Gastroesophageal sphincter (tissue), 4 donors: ENCODE data around the gene CFAP251. TPM values are rescaled to one million over a fixed set of nuclear protein-coding genes. Genes with fewer than 3 reads are reported as not detected.

Experiments used
- ATAC-seq: fragments of 150-250 bp; one replicate; pipeline ENCODE4 v1.9.1; 2016; ENCODE audit warnings: mild to moderate bottlenecking, moderate library complexity
- H3K27ac ChIP-seq, 4 donors: fragments of 200-600 bp; sonication (generic) in 3 of 4; 1 replicate in 3 of 4; 2 replicates in 1 of 4; pipeline ENCODE4 v1.5.1; 2016 to 2019
- H3K27me3 ChIP-seq: fragments of 200-600 bp; sonication (generic); one replicate; pipeline ENCODE4 v1.5.1; 2019
- H3K36me3 ChIP-seq, 2 donors: fragments of 200-600 bp; sonication (generic); one replicate each; pipeline ENCODE4 v1.5.1; 2019; ENCODE audit warnings: control low read depth in 1 of 2
- H3K4me1 ChIP-seq, 3 donors: fragments of 200-600 bp; sonication (generic); 1 replicate in 2 of 3; 2 replicates in 1 of 3; pipeline ENCODE4 v1.5.1; 2016 to 2019; ENCODE audit warnings: control low read depth in 2 of 3
- H3K4me3 ChIP-seq, 2 donors: fragments of 200-600 bp; sonication (generic); one replicate each; pipeline ENCODE4 v1.5.1; 2019; ENCODE audit warnings: mild to moderate bottlenecking in 1 of 2, moderate library complexity in 1 of 2
- H3K9me3 ChIP-seq, 3 donors: fragments of 200-600 bp; sonication (generic); one replicate each; pipeline ENCODE4 v1.5.1; 2017 to 2019; ENCODE audit warnings: control low read depth in 2 of 3
- EP300 ChIP-seq: sonication (generic); formaldehyde crosslinking; IDR thresholded peaks from one replicate; pipeline ENCODE4 v1.6.1; 2017; ENCODE audit warnings: antibody characterized with exemption, mild to moderate bottlenecking
- POLR2A ChIP-seq, 2 donors: fragments of 450-650 bp; IDR thresholded peaks; one replicate each; pipeline ENCODE4 v1.6.1; 2017; ENCODE audit warnings: antibody characterized with exemption in 2 of 2, mild to moderate bottlenecking in 2 of 2, moderate library complexity in 1 of 2
- POLR2AphosphoS5 ChIP-seq: sonication (generic); formaldehyde crosslinking; IDR thresholded peaks from one replicate; pipeline ENCODE4 v1.6.1; 2017; ENCODE audit warnings: antibody characterized with exemption
- WGBS, 2 donors: methylation state at CpG; one replicate each; pipeline ENCODE4 v1.1.5; 2018; ENCODE audit warnings: low coverage in 1 of 2; 5-methylcytosine and 5-hydroxymethylcytosine counted together
- total RNA-seq, 4 donors: library from RNA; depleted of rRNA; stranded (reverse); fragments of >200 nt; gene quantifications; one replicate each; pipeline ENCODE4 v1.1.0, GENCODE V29; 2016
- TF ChIP-seq, protein P1 (sequence below), 4 experiments: fragments of 200-600 bp in 2 of 4; fragments of 450-650 bp in 2 of 4; sonication (generic) in 1 of 4; IDR thresholded peaks; one replicate each; pipeline ENCODE4 v1.5.1; 2017 to 2019; ENCODE audit warnings: antibody characterized with exemption in 4 of 4, mild to moderate bottlenecking in 2 of 4, moderate library complexity in 2 of 4

Gene CFAP251
- total RNA-seq, 4 donors from 2014 or later, result 0.35 to 1.9 (median 1.2) TPM

DNA sequence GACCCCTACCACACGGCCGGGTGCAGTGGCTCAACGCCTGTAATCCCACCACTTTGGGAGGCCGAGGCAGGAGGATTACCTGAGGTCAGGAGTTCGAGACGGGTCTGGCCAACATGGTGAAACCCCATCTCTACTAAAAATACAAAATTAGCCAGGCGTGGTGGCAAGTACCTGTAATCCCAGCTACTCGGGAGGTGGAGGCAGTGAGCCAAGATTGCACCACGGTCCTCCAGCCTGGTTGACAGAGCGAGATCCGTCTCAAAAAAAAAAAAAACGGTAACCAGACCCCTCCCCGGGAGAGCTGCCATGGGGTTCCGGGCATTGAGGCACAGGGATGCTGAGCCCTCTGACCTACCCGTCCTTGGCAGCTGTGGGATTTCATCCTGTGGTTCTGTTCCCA is 125.1 kb downstream of the CFAP251 start:
- Histone ChIP-seq H3K4me3 (no peak overlapping the region), H3K27ac (no peak overlapping the region), H3K27me3 (no peaks in the 10 kb centered on the region), H3K4me1 (no peaks in the 10 kb centered on the region), H3K9me3 (no peaks in the 10 kb centered on the region), H3K36me3 (peaks cover 0 to 84% of the 10 kb centered on the region in 2 donors)
- no peak for ATAC-seq
- 81 to 100% methylated on average over 1 to 8 of the region's 15 CpGs for WGBS, 2 donors
- TF ChIP-seq POLR2A (IDR thresholded peaks at IDR 0.05), result no peak
- no peak for TF ChIP-seq EP300
- TF ChIP-seq, protein P1, sequence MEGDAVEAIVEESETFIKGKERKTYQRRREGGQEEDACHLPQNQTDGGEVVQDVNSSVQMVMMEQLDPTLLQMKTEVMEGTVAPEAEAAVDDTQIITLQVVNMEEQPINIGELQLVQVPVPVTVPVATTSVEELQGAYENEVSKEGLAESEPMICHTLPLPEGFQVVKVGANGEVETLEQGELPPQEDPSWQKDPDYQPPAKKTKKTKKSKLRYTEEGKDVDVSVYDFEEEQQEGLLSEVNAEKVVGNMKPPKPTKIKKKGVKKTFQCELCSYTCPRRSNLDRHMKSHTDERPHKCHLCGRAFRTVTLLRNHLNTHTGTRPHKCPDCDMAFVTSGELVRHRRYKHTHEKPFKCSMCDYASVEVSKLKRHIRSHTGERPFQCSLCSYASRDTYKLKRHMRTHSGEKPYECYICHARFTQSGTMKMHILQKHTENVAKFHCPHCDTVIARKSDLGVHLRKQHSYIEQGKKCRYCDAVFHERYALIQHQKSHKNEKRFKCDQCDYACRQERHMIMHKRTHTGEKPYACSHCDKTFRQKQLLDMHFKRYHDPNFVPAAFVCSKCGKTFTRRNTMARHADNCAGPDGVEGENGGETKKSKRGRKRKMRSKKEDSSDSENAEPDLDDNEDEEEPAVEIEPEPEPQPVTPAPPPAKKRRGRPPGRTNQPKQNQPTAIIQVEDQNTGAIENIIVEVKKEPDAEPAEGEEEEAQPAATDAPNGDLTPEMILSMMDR (IDR thresholded peaks at IDR 0.05), result no peak
- no peak for TF ChIP-seq POLR2AphosphoS5

DNA sequence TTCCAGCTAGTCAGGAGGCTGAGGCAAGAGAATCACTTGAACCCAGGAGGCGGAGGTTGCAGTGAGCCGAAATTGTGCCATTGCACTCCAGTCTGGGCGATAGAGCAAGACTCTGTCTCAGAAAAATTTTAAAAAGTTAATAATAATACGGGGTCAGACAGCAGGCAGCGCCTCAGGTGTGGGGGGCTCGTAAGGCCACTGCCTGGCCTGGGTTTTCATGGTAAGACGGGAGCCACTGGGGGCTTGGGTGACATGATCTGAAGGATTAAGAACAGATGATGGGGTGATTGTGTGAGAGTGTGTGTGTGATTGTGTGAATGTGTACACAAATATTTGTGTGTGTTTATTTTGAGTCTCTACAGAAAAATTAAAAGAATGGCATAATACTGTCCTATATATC is 126.9 kb downstream of the CFAP251 start:
- ATAC-seq, result no peak
- no peak for TF ChIP-seq POLR2AphosphoS5
- TF ChIP-seq, protein P1 (IDR thresholded peaks at IDR 0.05), result no peak
- TF ChIP-seq POLR2A (IDR thresholded peaks at IDR 0.05), result no peak
- no peak for TF ChIP-seq EP300

DNA sequence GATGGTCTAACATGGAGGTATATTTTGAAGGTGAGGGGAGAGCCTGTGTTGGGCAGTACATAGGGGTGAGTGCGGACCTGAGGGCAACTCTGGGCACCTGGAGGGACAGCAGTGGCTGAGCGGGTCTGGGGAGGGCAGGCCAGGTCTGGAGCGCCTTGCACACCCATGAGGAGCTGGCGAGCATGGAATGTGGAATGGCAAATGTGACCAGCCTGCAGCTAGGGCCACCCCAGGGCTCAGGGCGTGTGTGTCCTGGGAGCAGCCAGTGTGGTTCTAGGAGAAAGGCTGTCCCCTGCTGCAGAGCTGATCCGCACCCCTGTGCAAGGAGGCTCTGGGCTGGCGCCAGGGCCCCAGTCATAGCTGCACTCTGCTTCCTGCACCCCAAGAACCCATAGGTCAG is 127.8 kb downstream of the CFAP251 start:
- H3K27me3 ChIP-seq, result no peaks in the 10 kb centered on the region
- no peak overlapping the region for H3K27ac ChIP-seq
- H3K4me1 ChIP-seq, result peaks cover 0 to 11% (median 4%) of the 10 kb centered on the region in 3 donors
- no peaks in the 10 kb centered on the region for H3K9me3 ChIP-seq
- WGBS, 2 donors, result 93 to 100% methylated on average over 1 to 3 of the region's 7 CpGs
- no peak for ATAC-seq
- TF ChIP-seq POLR2AphosphoS5 (no peak), POLR2A (IDR thresholded peaks at IDR 0.05) (no peak), EP300 (no peak)
- TF ChIP-seq, protein P1 (IDR thresholded peaks at IDR 0.05), result no peak
- peaks cover 0 to 64% of the 10 kb centered on the region in 2 donors for H3K36me3 ChIP-seq
- no peak overlapping the region for H3K4me3 ChIP-seq

More for the DNA sequence above, 126.9 kb downstream of the CFAP251 start:
- H3K36me3 ChIP-seq, result peaks cover 0 to 73% of the 10 kb centered on the region in 2 donors
- 97% methylated on average over 6 to 7 of the region's 7 CpGs for WGBS, 2 donors
- no peak overlapping the region for H3K27ac ChIP-seq
- no peaks in the 10 kb centered on the region for H3K9me3 ChIP-seq
- H3K4me3 ChIP-seq, result no peak overlapping the region
- peaks cover 0 to 2% (median 0%) of the 10 kb centered on the region in 3 donors for H3K4me1 ChIP-seq
- no peaks in the 10 kb centered on the region for H3K27me3 ChIP-seq

DNA sequence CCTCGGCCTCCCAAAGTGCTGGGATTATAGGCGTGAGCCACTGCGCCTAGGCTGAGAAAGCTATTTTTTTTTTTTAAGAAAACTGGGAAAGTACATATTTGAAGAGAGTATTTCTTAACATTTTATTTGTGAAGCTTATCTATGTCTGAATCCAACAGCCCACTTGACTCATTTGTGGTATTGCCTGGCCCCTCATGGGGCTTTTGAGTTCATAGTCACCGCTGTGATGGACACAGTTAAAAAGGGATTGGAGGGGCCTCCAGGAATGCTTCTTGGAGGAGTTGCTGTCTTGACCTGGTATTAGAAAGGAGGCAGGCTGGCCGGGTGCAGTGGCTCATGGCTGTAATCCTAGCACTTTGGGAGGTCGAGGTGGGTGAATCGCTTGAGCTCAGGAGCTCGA is 129.8 kb downstream of the CFAP251 start:
- WGBS, 2 donors, result 87 to 89% methylated on average over 4 of the region's 8 CpGs
- H3K4me3 ChIP-seq, result no peak overlapping the region
- H3K36me3 ChIP-seq, result peaks cover 0 to 46% of the 10 kb centered on the region in 2 donors
- TF ChIP-seq, protein P1 (IDR thresholded peaks at IDR 0.05), result no peak
- TF ChIP-seq EP300, result no peak
- TF ChIP-seq POLR2A (IDR thresholded peaks at IDR 0.05), result no peak
- no peak for TF ChIP-seq POLR2AphosphoS5
- no peaks in the 10 kb centered on the region for H3K9me3 ChIP-seq
- H3K4me1 ChIP-seq, result peaks cover 0 to 26% (median 9%) of the 10 kb centered on the region in 3 donors
- no peaks in the 10 kb centered on the region for H3K27me3 ChIP-seq
- no peak for ATAC-seq
- H3K27ac ChIP-seq, result no peak overlapping the region

DNA sequence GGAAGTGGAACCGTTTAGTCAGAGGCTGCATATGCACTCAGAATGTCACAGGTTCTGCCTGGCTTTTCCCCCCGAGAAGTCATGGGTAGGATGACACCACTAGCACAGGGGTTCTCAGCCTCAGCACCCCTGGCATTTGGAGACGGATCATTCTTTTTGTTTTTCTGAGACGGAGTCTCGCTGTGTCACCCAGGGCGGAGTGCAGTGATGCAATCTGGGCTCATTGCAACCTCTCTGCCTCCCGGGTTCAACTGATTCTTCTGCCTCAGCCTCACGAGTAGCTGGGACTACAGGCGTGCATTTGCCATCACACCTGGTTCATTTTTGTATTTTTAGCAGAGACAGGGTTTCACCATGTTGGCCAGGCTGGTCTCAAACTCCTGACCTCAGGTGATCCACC is 131.4 kb downstream of the CFAP251 start:
- no peak overlapping the region for H3K27ac ChIP-seq
- H3K9me3 ChIP-seq, result no peaks in the 10 kb centered on the region
- peaks cover 0 to 30% of the 10 kb centered on the region in 2 donors for H3K36me3 ChIP-seq
- 78 to 100% methylated on average over 1 to 7 of the region's 9 CpGs for WGBS, 2 donors
- no peak for ATAC-seq
- TF ChIP-seq POLR2A (IDR thresholded peaks at IDR 0.05), result no peak
- TF ChIP-seq POLR2AphosphoS5, result no peak
- TF ChIP-seq, protein P1 (IDR thresholded peaks at IDR 0.05), result no peak
- TF ChIP-seq EP300, result no peak
- peaks cover 0 to 39% (median 13%) of the 10 kb centered on the region in 3 donors for H3K4me1 ChIP-seq
- no peaks in the 10 kb centered on the region for H3K27me3 ChIP-seq
- H3K4me3 ChIP-seq, result no peak overlapping the region
